ENCODE measurements around the gene DDX1.
"Not testable (repeated sequence)": the region's sequence is repeated elsewhere in the genome, so short reads cannot be mapped to it uniquely, and the experiment has no call there.

DNA sequence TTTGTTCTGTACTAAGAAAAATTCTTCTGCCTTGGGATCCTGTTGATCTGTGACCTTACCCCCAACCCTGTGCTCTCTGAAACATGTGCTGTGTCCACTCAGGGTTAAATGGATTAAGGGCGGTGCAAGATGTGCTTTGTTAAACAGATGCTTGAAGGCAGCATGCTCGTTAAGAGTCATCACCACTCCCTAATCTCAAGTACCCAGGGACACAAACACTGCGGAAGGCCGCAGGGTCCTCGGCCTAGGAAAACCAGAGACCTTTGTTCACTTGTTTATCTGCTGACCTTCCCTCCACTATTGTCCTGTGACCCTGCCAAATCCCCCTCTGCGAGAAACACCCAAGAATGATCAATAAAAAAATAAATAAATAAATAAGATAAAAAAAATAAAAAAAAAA lies 49.4 kb upstream of the DDX1 start:
- TF ChIP-seq CTCF (IDR thresholded peaks at IDR 0.05); ZFX (IDR thresholded peaks at IDR 0.05; ENCODE audit: borderline replicate concordance): not testable (repeated sequence)
